Globus pallidus (tissue), 1 donor: ENCODE data around the gene SLC51B.
A peak's percentile ranks its signal among the peaks of the same experiment; 100 is the strongest.

Experiments
- DNase-seq: peaks from one replicate; pipeline ENCODE4 v3.0.0-alpha.2; 2015; ENCODE audit warnings: low spot score

The SLC51B gene

DNA sequence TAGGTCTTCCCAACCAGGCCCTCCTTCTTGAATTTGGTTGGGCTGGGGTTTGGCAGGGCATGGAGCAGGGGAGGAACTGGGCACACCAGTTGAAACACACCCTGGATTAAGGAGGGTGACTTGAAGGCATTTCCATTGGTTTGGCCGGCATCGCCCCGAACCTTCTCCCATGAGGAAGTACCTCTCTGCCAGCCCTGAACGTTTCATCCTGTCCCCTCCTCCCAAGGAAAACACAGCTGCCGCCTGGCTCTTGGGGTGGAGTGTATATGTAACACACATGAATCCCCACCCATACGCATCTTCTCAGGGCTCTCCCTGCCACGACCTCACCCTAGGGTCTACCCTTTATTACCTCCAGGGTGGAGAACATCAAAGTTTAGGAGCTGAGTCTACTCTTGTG is 55.3 kb downstream of the SLC51B start:
- no peak for DNase-seq

DNA sequence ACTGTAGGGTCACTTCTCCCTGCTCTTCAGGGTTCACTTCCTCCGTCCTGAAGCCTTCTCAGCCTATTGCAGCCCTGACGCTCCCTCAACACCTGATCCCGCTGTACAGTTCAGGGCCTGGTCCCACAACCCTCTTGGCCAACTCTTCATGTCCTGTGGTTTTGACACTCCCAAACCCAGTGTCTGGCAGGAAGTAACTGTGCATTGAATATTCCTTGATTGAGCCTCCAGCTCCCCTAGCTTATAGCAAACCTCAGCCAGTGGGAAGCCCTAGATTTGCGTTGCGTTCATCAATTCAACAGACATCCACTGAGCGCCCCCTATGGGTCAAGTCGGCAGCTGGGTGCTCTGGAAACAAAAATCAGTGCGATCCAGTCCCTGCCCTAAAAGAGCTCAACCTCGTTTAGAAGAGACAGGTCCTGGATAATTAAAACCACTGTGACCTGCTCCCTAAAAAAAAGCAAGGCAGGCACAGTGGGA is 56.3 kb downstream of the SLC51B start:
- peak; percentile 47 for DNase-seq

DNA sequence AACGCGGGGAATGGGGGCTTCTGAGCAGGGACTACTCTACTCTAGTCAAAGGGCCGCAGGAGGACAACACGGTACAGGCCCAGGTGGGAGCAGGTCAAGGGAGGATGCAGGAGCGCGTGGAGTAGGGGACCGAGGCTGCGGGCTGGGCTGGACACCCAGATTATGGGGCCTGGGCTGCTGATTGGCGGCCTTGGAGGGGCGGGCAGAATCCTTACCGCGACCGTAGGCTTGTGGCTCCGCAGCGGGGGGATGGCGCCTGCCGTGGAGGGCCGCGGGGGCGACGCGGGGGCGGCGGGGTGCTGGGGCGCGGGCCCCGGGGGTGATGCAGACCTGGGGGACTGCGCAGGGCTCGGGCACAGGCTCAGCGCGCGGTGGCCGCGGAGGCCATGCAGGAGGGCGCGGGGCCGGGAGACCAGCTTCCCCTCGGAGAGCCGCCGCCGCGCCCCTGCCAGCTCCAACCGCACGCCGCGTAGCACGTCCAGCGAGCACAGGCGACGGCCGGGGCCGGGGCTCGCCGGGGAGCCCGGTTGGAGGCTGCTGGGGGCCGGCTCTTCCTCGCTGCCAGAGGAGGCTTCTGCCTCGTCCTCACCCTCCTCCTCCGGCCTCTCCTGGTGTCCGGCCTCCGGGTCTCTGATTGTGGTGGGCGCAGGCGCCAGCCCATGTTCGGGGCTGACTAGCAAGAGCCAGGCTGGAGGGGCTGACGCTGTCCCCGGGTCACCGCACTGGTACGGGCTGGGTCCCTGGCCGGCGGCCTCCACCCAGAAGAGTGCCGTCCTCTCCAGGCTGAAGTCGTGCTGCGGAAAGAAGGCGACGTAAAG is 56.9 kb downstream of the SLC51B start:
- no peak for DNase-seq

DNA sequence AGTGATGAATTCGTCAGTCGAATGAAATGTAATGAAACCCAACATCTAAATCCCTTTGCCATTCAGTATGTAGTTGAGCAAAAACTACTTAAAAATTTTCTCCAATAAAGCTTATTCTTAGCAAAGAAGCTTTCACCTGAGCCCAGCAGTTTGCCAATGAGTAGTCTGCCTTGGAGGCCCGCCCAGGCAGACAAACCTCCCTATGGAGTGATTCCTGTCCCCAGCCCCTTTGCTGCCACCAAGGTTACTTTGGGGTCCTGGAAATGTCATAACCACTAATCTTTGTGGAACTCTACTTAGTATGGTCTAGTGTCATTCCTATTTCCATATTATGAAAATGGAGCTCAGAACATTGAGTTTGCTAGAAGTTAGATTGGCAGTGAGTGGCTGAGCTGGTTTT is 57.7 kb downstream of the SLC51B start:
- DNase-seq, result no peak
